ENCODE results near the gene MYMK. TPM values are rescaled to one million over a fixed set of nuclear protein-coding genes. Genes with fewer than 3 reads are reported as not detected.

MYMK gene
- total RNA-seq, 1 donor from 2014 or later = 441 TPM

GRCh38 chr9:133485531-133486260 is 39.1 kb downstream of the MYMK start:
- no peak for DNase-seq (ENCODE audit: low read depth)

DNA sequence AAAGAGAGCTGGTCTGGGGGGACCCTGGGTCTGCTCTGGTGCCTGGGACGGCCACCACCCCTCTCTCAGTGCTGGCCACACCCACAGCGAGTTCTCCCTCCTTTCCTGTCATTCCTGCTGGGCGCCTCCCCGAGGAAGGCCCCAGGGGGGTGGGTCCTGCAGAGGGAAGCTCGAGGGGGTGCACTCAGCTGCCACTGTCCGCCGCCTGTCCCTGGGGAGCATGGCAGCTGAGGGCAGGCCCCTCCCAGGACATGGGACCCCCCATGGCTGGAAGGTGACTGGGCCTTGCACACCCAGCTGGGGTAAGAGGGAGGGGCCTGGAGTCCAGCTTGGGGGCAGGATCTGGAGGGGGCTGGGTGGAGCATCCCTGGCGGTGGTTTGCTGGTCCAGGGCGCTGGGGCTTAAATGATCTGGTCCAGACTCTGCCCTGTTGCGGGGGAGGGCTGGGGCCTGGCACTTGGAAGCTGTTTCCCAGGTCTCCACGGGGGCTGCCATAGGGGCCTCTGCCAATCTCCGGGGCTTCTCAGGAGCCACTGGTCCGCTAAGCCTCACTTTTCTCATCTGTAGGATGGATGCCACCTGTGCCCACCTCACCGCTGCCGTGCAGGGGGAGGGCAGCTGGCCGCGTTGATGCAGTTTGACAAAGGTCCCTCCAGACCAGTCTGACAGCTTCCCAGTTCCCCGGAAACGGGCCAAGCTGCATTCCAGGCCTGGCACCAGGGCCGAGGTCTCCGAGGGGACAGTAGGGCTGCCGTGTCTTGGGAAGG is 39.9 kb downstream of the MYMK start:
- no peak for DNase-seq (ENCODE audit: low read depth)

- DNase-seq (ENCODE audit: low read depth) = no peak
These were observed 41.1 kb downstream of the MYMK start for GRCh38 chr9:133483611-133484010.

DNA sequence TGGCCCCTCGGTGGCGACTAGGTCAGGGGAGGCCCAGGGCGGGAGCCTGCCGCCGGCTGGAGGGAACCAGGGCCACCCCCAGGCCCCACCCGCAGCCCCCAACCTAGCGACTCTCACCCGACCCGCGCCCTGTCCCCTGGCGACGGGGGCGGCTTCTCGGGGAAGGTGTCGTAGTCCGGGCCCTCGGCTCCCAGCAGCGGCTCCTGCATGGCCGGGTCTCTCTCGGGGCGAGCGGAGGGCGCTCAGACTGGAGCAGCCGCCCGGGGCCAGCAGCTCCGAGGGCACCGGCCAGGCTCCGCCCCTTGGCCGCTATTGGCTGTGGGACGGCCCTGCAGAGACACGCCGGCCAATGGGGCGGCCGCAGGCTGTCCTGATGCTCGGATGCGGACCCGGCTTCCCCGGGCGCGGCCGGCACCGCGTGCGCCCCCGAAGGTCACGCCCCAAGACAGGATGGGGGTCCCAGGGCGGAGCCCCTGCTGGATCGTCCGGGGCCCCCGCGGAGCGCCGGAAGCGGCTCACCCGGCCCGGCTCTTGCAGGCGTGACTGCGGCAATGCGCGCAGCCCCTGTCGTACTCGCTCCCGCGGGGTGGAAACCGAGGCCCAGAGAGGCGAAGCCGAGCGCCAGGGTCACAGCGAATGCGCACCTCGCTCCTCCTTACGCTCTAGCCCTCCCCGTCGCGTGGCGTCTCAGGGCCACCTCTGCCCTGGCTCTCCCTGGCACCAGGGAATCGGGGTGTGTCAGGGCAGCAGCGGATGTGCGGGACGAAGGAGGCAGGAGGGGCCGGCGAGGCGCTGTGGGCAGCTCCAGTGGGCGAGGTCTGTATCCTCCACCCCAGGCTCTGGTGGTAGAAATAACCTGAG is 45.7 kb downstream of the MYMK start, which contains the start of gene SLC2A6:
TSS of gene SLC2A6 (minus strand) at position 249 of the 861 bp plus-strand sequence. CDS start at position 209, 40 bp downstream.
- DNase-seq (ENCODE audit: low read depth) = peak; percentile 84

DNA sequence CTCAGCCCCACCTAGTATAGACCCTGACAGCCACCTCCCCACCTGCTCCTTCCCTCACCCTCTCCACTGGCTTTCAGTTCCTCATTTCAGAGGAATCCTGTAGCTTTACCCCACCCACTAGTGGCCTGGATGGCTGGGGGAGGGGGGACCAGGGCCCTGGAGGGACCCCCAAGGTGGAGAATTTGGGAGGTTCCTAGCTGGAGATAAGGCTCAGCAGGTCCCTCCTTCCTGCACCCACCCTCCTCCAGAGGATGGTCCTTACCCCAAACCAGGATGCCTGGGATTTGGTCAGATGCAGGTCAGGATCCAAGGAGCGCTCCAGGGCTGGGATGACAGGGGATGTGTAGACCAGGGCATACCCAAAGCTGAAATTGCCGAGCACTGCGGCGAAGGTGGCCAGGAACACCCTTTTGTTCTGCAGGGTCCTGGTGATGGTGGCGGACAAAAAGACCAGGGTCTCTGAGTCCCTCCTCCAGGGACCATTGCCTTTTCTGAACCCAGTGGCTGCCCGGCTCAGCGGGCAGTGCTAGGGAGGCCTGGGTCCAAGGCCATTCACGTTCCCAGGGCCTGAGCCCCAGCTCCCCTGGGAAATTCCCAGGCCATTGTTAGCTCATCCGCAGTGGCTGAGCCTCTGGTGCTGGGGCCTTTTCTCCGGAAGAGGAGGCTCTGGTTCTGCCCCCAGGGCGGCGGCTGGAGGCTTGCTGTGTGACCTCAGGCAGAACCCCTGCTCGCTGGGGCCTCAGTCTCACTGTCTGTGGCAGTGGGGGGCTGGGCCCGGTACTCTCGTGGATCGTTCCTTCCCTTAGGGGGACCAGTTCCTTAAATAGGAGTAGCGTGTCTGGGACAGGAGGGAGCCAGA is 46.5 kb downstream of the MYMK start:
- peak; percentile 24 for DNase-seq (ENCODE audit: low read depth)

DNA sequence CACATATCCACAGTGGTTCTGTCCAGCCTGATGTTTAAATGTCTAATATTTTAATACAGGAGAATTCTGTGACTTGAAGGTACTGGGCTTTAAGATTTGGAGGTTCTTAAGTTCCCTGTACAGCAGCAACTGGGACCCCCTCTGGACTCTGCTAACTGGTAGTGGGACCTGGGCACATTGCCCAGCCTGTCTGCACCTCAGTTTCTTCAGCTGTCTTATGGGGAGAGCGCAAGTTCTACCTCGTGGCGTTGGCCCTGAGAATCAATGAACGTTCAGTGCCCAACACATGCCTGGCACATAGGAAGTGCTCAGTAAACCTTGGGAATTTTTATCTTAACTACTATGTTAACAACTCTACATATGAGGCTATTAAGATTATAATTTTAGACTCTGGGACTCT is 47.3 kb downstream of the MYMK start:
- DNase-seq (ENCODE audit: low read depth) = no peak

DNA sequence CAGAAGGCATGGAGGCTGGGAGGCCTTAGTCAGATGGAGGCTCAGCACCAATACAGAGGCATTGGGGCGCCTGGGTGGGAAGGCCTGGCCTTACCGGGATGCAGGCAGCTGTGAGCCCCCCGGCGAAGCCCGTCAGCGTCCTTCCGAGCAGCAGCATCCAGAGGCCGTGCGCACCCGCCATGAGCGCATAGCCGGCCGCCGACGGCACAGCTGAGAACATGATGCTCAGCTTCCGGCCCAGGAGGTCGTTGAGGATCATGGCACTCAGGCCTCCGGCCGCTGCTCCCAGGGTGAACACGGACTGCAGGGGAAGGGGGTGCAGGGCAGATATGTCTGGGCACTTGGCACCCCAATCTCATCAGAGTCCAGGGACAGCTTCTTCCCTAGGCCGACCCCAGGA is 47.8 kb downstream of the MYMK start:
- no peak for DNase-seq (ENCODE audit: low read depth)

DNA sequence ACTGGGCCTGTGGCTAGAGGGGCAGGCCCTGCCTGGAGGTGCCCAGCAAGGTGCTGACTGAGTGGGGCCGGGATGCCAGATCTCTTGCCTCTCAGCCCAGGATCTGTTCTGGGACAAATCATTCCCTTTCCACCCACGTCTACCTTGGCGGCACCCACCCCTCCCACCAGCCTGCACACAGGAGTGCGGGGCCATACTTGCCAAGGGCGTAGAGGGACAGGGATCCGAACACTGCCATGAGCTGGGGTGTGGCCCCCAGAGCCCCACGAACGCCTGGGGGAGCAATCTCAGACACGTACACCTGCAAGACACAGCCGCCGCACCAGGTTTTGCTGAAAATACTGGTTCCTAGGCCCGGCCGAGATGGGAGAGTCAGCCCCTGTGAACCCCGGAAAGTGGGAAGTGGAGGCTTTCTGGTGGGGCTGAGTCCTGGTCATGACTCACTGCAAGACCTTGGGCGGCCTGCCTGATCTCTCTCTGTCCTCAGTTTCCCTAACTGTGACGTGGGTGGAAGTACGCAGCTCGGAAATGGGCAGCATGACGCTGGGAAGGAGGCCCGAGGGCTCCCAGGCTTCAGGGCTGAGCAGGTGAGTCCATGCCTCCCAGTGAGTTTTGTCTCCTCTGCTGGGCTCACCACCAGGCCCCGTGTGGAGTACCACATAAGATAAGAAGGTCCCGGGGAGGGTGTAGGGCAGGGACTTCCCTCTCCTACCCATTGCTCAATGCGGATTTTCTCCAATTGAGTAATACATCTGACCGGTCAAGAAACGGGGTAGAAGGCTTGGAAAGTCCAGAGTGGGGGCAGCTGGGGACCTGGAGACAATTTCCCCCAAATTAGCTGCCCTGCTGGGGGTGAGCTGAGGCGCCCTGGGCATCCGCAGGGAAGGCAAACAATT is 48.5 kb downstream of the MYMK start:
- no peak for DNase-seq (ENCODE audit: low read depth)

DNA sequence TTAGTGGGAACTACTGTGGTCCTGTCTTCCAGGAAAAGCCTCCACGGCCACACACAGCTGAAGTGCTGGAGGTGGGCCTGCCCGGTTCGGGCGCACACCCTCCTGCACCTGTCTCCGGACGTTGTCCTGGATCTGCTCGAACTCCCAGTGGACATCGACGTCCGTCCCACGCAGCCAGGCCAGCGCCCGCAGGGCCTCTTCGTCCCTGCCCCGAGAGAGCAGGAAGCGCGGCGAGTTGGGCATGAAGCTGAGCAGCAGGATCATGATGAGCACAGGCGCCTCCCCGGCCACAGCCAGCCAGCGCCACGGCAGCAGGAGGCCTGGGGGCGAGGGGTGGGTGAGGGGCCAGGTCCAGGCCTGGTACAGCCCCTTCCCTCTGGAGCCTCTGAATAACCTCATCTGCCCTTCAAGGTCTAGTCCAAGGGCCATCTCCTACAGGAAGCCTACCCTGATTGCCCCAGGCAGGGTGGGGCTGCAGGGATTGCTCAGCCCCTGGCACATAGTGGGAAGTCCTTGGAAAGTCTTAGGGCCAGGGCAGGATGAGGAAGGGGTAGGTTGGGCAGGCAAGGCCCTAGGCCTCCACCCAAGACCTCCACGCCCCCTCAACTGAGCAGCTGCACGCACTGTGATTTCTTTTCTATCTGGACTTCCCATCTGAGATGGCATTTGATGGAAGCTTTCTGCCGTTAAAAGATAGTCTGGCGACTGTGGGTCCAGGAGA is 49.3 kb downstream of the MYMK start:
- DNase-seq (ENCODE audit: low read depth) = no peak

- no peak for DNase-seq (ENCODE audit: low read depth)
These were observed 49.9 kb downstream of the MYMK start for GRCh38 chr9:133474853-133475252.

DNA sequence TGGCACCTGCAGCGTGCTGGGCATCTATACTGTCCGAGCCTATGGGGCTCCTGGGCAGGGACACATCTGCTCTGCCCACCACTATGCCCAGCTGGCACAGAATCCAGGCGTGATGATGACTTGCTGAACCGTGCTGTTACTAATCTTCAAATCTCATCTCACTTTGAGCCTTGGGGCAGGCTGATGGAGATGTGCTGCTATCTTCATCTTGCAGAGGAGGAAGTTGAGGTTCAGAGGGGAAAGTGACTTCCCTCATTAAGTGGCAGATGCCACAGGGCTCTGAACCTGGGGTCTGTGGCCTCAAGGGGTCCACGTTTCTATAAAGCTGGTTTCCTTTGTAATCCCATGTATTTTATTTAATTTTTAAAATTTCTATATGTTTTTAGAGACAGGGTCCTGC is 50.5 kb downstream of the MYMK start:
- DNase-seq (ENCODE audit: low read depth) = no peak

DNA sequence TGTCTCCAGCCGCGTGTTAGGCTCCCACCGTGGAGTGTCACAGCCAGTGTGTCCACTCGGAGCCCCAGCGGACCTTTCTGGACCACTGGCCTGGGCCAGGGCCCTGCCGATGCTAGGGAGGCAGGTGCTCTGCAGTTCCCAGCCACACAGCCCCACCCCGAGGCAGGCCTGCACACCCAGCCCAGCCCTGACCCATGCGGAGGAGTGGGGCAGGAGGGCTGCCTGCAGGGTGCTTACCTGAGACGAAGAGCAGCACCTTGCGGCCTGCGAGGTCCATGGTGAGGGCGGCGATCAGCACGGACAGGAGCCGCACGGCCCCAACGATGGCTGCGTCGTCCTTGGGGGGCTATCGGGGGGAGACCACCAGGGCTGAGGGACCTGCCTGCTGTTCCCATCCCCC is 51.0 kb downstream of the MYMK start:
- no peak for DNase-seq (ENCODE audit: low read depth)

DNA sequence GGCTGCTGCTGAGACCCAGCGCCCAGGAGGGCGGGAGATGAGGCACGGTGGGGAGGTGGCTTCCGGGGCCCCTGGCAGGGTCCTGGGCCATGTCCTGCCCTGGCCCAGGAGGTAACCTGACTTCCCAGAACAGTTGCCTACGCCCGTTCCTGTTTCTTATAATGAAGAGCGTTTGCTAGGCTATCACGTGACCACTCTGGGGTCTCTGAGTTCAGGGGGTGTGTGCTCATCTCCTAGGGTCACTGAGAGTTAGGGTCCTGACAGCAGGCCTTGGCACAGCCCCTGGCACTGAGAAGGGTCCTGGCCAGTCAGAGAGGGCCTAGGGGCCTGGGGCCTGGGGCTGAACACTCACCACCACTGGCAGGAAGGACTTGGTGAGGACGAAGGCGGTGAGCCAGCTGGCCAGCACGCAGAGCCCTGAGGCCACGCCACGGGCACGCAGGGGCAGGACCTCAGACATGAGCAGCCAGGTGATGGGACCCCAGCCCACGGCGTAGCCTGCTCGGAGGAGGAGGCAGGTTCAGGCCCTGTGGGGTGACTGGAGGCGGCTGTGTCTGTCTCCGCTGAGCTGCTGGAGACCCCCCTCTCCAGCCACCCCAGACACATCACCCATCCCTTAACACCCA is 51.9 kb downstream of the MYMK start:
- DNase-seq (ENCODE audit: low read depth) = no peak

DNA sequence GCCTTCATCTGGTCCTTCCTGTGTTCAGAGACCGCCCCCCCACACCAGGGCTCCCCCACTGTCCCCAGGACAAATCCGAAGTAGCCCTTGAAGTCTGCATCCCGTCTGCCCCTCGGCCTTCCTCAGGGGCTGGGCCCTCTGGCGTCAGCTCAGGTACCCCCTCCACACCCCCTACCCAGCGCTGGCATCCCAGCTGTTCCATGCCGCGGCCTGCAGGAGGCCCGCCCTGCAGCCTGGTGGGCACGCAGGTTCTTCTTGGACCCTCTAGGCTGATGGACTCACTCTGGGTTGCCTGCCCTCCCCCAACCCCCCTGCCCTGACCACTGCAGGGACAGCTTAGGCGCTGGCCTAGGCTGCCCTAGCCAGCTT is 52.5 kb downstream of the MYMK start:
- no peak for DNase-seq (ENCODE audit: low read depth)

DNA sequence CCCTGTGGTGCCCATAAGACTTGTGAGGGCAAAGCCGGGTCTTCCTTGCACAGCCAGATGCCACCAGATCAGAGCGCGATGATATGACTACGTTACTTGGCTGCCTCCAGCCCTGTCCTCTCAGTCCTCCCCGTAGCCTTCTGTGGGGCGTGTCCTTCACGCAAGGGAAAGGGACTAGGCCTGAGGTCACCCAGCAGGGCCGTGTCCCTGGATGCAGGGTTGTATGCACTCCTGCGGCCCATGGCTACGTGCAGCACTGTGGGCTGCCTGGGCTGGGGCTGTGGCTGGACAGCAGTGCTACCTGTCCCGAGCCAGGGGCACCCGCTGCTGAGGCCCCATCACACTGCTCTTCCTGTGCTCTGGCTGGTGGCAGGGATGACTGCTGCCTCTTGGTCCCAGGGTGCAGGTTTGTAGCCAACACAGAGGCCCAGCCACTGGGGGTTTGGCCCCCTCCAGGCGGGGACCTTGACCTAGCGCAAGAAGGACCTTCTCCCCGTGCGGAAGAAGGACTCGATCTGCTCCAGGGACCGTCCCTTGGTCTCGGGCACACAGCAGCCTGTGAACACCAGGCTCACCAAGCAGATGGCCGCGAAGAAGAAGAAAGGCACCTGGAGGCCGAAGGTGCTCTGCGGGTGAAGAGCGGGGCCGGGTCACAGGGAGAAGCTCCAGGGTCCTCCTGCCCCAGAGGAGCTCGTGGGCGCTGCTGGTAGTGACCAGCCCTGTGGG is 53.0 kb downstream of the MYMK start:
- no peak for DNase-seq (ENCODE audit: low read depth)

GRCh38 chr9:133470988-133471387 is 53.8 kb downstream of the MYMK start:
- DNase-seq (ENCODE audit: low read depth) = no peak

- no peak for DNase-seq (ENCODE audit: low read depth)
These were observed 54.3 kb downstream of the MYMK start for GRCh38 chr9:133470427-133470924.

Measured in myocyte (in vitro differentiated cells).